ENCODE measurements around the gene PLA2G2D.

DNA sequence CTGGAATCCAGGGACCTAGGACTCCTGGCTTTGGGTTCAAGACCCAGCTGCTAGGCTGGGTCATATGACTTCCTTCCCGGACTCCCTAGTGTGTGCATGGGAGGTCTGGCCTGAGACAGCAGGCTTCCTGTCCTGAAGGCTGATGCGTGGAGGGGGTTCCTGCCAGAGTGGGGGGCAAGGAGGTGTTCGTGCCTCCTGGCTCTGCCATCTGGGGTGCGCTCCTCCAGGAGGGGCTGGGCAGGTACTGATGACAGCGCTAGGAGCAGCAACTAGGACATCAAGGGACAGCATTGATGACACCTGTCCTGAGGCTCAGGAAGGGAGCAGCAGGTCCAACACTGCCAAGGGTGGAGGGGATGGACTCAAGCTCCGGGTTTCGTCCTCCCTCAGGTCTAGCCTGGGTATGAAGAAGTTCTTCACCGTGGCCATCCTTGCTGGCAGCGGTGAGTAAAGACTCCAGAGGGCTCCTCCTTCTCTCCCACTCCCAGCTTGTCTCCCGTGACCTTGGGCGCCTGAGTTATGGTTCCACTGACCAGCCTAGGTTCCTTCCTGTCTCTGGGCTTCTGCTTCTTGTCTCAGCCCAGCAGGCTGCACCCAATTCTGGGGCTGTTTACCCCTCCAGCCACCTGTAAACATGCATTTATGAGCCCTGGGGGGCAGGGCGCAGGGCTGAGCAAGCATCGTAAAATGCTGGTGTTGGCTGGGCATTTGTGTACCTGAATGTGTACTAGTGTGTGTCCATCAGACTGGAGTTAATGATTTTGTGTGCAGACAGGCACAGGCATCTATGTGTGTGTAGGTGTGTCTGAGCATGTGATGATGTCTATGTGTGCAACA is 20.7 kb upstream of the PLA2G2D start:
- TF ChIP-seq ESRRG (CRISPR knock-in tag; IDR thresholded peaks at IDR 0.05), result no peak
- TF ChIP-seq CSRNP3 (CRISPR knock-in tag; IDR thresholded peaks at IDR 0.05), result no peak
- TF ChIP-seq, protein P1, sequence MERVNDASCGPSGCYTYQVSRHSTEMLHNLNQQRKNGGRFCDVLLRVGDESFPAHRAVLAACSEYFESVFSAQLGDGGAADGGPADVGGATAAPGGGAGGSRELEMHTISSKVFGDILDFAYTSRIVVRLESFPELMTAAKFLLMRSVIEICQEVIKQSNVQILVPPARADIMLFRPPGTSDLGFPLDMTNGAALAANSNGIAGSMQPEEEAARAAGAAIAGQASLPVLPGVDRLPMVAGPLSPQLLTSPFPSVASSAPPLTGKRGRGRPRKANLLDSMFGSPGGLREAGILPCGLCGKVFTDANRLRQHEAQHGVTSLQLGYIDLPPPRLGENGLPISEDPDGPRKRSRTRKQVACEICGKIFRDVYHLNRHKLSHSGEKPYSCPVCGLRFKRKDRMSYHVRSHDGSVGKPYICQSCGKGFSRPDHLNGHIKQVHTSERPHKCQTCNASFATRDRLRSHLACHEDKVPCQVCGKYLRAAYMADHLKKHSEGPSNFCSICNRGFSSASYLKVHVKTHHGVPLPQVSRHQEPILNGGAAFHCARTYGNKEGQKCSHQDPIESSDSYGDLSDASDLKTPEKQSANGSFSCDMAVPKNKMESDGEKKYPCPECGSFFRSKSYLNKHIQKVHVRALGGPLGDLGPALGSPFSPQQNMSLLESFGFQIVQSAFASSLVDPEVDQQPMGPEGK (CRISPR knock-in tag; IDR thresholded peaks at IDR 0.05; ENCODE audit: borderline replicate concordance), result no peak
- TF ChIP-seq ZC3H10 (CRISPR knock-in tag; IDR thresholded peaks at IDR 0.05), result no peak
- TF ChIP-seq, protein P2, sequence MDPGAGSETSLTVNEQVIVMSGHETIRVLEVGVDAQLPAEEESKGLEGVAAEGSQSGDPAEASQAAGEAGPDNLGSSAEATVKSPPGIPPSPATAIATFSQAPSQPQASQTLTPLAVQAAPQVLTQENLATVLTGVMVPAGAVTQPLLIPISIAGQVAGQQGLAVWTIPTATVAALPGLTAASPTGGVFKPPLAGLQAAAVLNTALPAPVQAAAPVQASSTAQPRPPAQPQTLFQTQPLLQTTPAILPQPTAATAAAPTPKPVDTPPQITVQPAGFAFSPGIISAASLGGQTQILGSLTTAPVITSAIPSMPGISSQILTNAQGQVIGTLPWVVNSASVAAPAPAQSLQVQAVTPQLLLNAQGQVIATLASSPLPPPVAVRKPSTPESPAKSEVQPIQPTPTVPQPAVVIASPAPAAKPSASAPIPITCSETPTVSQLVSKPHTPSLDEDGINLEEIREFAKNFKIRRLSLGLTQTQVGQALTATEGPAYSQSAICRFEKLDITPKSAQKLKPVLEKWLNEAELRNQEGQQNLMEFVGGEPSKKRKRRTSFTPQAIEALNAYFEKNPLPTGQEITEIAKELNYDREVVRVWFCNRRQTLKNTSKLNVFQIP (CRISPR knock-in tag; IDR thresholded peaks at IDR 0.05; ENCODE audit: borderline replicate concordance, low read depth), result no peak
- TF ChIP-seq TSHZ2 (CRISPR knock-in tag; IDR thresholded peaks at IDR 0.05), result no peak
- TF ChIP-seq ARNTL (CRISPR knock-in tag; IDR thresholded peaks at IDR 0.05; ENCODE audit: borderline replicate concordance, low read depth), result no peak
- no peak for TF ChIP-seq ZFP3 (CRISPR knock-in tag; IDR thresholded peaks at IDR 0.05)
- no peak for TF ChIP-seq ZFP30 (CRISPR knock-in tag; IDR thresholded peaks at IDR 0.05)
- no peak for TF ChIP-seq CREB5 (CRISPR knock-in tag; IDR thresholded peaks at IDR 0.05; ENCODE audit: low read depth)
